Mucosa of gallbladder (tissue), 1 donor: ENCODE results near the gene MATN4. TPM values are rescaled to one million over a fixed set of nuclear protein-coding genes. Genes with fewer than 3 reads are reported as not detected.

ENCODE experiments used
- DNase-seq: peaks from one replicate; pipeline ENCODE4 v3.0.0-alpha.2; 2020; ENCODE audit warnings: low spot score
- total RNA-seq: library from RNA; stranded (reverse); gene quantifications from one replicate; pipeline ENCODE4 v1.2.1, GENCODE V29; 2021
- donor health status: DM: no; HTN: no; CAD: no.

MATN4 gene
- total RNA-seq, 1 donor from 2014 or later, result 0.09 TPM

DNA sequence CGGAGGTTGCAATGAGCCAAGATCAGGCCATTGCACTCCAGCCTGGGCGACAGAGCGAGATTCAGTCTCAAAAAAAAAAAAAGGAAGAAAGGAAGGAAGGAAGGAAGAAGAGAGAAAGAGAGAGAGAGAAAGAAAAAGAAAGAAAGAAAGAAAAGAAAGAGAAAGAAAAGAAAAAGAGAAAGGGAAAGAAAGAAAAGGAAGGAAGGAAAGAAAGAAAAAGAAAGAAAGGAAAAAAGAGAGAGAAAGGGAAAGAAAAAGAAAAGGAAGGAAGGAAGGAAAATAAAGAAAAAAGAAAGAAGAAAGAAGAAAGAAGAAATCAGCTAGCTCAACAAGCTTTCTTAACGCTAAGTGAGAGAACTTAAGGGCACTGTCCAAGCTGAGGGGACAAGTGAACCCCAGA, 7.6 kb upstream of the MATN4 start:
- DNase-seq, result no peak

DNA sequence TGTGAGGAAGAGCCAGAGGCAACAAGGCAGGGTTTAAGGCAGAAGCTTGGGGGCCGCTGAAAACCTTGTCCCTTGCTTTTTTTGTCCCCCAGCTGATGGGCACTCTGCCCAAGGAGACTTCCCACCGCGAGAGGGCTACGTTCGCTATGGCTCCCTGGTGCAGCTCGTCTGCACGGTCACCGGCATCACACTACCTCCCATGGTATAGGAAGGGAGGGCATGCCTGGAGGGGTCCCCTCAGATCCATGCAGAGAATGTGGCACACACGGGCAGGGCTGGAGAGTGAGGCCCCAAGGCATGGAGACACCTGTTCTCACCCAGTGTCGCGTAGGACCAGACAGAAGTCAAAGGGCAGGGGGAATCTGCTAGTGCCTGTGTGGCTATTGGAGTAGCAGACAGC, 5.8 kb upstream of the MATN4 start:
- DNase-seq, result no peak

DNA sequence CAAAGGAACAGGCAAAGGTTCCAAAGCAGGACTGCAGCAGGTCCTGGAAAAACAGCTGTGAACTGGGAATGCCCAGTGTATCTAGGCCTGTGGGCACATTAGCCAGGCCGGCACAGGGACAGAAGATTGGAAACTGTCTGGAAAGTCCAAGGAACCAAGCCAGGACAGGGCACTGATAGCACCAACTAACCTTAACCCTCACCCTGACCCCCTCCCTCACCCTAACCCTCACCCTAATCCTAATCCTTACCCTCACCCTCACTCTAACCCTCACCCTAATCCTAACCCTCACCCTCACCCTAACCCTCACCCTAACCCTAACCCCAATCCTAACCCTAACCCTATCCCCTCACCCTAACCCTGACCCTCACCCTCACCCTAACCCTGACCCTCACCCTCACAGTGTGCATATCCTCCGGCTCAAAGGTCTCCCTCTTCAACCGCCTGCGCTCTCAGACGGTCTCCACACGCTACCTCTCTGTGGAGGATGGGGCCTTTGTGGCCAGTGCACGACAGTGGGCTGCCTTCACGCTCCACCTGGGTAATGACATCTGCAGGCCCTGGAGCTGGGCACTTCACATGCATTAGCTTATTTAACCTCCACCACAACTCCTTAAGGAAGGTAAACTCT, 5.1 kb upstream of the MATN4 start:
- no peak for DNase-seq

DNA sequence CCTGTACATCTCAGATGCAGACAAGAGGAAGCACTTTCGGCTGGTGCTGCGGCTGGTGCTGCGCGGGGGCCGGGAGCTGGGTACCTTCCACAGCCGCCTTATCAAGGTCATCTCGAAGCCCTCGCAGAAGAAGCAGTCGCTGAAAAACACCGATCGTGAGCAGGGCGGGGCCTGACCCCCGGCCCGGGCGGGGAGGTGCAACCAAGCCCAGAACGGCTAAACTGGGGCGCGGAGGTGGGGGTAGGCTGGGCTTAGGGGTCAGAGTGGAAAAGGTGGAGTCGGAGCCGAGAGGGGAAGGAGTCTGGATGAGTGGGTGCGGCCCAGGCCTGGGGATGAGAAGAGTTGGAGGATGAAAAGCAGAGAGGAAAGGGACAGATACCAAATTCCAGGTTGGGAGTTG, 4.1 kb upstream of the MATN4 start:
- DNase-seq, result no peak

DNA sequence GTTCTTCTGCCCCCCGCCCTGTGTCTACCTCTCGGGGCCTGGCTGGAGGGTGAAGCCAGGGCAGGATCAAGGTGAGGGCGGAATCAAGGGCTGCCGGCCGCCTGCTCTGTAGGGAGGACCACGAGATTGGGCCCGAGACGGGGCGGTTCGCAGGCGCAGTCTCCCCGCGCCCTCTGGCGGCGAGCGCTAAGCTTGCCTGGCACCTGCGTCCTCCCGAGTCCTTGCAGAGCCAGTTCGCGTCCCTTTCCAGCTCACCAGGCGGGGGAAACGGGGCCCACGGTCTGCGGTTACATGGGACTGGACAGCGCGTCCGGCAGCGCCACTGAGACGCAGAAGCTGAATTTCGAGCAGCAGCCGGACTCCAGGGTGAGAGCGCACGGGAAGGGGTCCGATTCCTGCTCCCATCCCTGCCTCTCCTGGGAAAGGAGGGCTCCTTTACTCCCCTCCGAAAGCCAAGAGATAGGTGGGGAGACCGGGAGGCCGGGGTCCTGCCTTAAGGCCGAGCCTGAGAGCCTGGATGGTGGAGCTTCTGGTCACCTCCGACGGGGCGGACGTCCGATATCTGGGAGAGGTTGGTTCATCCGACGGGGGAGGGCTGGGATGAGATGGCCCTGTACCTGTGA, 3.6 kb upstream of the MATN4 start:
- DNase-seq, result peak; percentile 32

DNA sequence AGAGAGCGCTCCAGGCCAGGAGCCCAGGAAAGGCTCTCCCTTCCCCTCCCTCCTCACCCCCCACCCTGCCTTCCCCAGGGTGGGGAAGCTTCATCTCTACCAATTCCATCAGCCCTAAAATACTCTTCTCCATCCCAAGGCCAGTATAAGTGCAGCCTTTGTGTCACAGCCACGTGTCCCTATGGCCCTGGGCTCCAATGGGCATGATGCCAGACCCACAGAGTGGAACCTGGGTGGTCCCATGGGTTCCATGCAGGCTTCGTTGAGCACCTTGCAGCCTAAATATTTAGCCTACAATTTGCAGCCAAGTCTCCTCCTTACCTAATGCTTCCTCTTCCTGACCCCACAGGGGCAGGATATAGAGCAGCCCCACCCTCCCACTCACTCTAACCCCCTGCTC, 976 bp upstream of the MATN4 start:
- DNase-seq, result no peak

DNA sequence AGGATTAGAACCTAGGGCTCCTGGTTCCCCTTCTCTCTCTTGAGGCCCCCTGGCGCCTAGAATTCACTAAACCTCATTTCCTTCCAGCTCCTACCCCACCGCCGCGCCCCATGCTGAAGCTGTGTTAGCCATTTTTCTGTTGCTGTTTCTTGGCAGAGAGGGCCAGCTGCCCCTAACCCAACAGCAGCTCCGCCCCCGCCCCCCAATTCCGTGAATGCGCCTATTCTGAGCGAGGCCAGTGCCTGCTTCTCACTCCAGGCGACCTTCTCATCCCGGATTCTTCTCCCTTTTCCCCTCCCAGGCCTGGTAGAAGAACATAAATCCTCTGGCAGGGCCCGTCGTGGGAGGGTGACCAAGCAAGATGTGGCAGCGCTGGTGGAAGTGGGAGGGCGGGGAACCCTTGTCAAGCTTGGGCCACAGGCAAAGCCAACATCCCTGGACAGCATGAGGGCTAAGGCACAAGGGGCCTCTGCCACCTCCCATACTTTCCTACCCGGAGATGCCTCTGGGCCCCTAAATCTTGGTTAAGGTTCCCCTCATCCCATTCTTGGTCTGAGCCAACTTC, 941 bp downstream of the MATN4 start:
- no peak for DNase-seq

DNA sequence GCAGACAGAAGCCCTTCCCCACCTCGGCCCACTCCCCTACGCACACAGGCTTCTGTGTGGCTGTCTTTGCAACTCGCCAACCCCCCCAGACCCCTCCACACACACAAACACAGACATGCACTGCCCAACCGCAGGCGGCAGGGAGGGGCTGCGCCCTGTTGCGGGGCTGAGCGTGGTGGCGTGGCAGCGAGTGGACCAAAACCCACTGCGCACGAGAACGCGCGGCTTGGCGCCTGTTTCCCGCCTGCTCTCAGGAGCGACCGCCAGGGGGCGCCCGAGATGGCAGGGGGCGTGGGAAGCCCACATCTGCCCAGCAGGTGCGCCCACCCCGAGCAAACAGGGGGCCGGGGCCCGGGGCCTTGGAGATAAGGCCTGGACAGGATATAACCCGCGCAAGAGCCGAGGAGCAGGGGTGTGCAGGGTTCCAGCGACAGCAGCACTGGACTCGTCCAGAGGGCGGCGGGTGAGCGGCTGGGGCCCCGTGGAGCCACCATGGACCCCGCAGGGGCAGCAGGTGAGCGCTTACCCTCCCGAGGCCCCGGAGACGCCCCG, 1.6 kb downstream of the MATN4 start, which contains the start of gene RBPJL:
Gene RBPJL, plus strand, starts transcription at position 410 of the 552 bp plus-strand sequence. Its CDS starts 83 bp downstream, at position 493.
- DNase-seq, result no peak

DNA sequence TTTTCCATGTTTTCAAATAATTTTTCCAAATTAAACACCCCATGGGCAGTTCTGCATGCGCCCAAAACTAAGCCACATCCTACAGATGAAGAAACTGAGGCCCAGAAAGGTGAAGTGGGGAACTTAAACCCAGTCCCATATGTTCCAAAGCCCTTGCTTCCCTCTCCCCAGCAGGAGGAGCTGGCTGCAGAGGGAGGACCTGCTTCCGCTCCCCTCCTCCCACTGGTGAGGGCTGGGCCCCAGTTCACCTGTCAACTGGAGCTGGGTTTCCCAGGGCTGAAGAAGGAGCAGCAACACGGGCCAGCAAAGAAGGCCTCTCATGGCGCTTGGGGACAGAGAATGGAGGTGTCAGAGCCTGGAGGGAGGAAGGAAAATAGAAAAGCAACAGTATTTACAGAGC, 2.8 kb downstream of the MATN4 start:
- DNase-seq, result no peak

DNA sequence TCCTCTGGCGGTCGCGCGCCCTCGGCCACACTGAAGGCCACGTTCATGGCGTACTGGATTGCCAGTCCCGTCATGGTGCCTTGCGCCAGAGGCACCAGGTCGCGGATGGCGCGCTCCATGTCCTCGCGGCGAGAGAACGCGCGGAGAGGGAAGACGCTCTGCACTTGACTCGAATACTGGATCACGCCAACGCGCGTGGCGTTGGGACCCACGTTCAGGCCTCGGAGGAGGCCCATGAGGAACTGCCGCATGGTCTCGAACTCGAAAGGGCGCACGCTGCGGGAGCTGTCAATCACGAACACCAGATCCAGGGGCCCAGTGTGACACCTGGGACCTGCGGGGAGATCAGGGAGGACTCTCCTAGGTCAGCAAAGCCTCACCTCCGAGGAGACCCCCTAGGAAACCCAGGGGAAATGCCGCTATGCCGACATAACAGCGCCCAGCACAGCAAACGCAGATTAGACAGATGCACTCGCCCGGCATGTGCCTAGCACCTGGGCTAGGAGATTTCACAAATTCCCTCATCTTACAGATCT, 3.6 kb downstream of the MATN4 start:
- no peak for DNase-seq

DNA sequence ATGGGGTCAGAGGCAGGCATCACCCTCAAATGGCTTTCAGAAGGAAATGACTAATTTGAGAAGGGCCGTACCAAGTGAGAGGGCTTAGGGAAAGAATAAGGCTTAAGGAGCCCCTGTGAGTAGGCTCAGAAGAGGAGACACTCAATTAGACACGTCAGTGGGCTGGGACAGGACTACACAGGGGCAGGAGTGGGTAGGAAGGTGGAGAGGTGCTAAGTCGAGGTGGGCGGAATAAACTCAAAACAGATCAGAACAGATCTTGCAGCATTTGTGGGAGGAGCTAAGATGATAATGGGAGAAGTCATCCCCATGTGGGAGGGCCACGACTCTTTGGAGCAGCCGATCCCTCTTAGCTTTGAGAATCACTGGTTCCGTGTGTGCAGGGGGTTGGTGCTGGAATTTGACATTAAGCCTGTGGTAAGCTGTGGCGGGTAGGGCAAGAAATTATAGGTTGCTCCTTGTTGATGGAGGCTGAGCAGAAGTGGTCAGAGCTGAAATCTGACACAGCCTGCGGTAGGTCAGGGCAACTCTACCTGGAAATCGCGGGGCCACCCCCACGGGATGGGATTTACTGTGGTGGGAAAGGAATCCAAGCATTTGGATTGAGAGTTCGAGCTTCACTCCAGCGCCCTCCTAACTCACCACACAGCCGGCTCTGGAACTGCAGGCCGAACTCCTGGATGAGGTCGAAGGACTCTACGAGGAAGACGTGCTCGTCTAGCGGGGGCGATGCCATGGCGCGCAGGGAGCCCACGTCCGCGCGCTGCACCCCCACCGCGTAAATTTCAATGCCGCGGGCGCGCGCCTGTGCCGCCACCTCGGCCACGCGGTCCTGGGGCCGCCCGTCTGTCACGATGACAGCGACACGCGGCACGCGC, 4.3 kb downstream of the MATN4 start:
- DNase-seq, result no peak

DNA sequence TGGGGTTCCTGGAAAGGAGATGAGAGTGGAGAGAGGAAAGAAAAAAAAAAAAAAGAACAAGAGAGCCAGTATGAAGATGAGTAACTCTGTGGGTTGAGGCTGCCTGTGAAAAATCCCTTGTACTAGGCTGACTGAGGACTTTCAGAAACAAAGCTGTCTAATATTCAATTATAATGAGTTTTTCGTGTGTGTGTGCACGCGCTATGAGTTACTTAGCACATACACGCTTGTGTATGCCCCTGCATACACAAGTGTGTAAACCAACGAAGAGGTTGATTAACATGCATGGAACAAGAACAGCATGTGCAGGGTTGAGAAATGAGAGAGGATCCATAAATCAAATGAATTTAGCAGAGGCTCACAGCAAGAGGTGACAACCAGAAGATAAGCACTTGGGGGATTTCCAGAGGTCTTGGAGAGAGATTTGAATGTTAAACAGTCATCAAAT, 6.3 kb downstream of the MATN4 start:
- no peak for DNase-seq

DNA sequence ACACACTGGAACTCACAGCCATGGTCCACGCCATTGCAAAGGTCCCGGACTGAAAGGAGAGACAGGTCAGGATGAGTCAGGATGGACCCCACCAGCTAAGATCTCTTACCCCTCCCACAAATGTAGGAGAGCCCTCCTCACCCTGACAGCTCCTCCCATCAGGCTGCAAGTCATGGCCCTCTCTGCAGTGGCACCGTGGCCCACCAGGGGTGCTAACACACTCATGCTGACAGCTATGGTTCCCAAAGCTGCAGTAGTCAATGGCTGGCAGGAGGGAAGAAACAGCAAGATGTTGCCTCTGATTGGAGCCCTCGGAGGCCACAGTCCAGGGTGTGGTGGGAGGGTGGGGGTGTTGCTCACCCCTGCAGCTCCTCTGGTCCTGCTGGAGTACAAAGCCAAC, 7.1 kb downstream of the MATN4 start:
- DNase-seq, result no peak

DNA sequence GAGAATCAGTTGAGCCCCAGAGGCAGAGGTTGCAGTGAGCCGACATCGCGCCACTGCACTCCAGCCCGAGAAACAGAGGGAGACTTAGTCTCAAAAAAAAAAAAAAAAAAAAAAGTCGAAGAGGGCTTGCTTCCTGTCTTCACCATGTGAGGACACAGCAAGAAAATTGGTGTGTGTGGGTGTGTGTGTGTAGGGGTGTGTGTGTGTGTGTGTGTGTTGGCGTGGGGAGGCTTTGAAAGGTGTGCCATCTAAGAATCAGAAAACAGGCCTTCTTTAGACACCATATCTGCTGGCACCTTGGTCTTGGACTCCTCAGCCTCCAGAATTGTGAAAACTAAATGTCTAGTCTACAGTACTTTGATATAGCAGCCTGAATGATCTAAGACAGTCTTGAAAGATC, 8.3 kb downstream of the MATN4 start:
- DNase-seq, result no peak

DNA sequence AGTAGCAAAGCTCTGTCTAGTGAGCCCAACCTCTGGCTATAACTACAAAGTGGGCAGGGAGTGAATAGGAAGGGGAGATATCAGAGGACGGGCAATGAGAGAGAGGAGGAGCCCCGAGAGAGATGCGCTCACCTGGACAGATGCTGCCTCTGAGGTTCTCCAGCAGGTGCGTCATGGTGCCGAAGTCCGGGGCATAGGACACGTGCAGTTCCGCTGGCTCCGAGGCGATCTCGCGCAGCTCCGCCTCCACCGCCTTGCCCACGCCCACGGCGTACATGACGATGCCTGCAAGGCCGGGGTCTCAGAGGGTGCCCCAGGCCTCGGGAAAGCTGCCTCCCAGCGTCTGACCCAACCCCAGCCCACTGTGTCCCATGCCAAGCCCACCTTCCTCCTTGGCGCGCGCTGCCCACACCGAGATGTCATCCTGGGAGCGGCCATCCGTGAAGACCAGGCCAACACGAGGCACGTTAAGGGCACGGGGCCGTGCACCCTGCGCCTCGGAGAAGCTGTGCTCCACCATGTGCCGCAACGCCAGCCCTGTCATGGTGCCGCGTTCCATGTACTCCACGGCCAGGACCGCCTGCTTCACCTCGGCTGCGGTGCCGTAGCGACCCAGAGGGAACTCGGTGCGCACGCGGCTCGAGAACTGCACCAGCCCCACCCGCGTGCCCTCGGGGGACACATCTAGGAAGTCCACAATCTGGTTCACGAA, 10.2 kb downstream of the MATN4 start:
- DNase-seq, result no peak

DNA sequence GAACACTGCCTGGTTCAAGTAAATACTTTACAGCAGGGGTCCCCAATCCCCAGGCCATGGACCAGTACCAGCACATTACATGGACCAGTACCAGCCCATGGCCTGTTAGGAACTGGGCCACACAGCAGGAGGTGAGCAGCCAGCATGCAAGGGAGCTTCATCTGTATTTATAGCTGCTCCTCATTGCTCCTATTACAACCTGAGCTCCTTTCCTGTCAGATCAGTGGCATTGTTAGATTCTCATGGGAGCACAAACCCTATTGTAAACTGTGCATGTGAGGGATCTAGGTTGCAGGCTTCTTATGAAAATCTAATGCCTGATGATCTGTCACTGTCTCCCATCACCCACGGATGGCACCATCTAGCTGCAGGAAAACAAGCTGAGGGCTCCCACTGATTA, 13.4 kb downstream of the MATN4 start:
- DNase-seq, result no peak

DNA sequence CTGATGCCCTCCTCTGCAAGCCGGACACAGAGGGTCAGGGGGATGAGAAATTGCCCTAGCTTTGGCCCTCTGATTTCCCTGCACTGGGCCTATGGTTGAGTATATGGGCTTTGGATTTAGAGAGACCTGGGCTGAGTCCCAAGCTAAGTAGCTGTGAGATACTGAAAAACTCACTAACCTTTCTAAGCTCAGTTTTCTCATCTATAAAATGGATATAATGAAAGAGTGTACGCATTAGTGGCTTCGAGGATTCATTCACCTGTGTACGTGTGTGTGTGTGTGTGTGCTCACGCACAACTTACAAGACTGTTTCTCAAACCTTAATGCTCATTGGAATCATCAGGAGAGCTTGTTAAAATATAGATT, 14.1 kb downstream of the MATN4 start:
- no peak for DNase-seq

DNA sequence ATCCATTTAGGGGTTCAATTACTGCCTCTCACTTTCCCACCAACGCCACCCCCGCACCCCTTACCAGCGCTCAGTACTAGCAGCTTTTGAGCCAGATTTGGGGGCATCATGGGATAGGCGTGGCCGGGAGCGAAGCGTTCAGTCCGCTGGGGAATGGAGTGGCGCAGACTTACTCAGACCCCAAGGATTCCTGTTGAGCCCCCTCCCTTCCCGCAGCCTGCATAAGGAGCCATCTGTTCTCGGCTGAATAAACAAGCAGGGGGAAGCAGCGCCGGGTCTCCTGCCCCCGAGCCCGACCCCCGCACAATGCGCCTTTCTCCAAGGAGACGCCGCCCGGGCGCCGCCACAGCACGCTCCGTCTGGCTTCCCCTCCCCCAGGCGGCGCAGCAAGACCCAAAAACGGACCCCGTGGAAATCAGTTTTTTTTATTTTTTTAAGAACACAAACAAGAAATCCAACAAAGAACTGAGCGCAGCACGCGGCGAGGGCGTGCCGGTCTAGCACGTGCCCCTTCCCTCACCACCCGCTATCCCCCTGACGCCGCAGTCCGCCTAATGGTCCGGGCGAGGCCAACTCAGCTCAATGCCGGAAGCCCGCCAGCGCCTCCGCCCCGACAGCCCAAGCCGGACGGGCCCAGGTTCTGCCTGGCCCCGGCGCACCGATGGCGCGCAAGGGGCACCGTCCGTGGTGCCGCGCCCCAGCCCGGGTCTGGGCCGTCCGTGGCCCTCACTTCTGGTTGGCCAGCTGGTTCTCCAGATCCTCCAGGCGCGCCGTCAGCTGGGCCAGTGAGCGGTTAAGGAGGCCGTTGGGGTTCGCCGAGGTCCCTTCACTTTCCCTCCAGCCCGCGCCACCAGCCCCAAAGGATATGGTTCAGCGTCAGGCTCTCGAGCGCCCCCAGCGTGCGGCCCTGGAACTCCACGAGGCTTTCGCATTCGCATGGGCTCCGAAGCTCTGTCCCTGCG, 14.8 kb downstream of the MATN4 start:
- peak; percentile 80 for DNase-seq

DNA sequence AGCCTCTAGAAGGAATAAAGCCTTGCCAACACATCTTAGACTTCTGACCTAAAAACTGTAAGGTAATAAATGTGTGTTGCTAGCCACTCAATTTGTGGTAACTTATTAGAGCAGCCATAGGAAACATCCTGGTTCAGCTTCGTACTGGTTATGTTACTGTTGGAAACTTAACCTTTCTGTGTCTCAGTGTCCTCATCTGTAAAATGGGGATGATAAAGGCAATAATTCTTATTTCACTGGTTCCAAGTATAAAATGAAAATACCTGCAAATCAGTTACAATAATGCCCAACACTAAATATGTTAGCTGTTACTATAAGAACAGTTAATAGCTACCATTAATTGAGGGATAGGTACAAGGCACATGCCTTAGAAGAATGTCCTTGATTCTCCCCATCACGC, 15.8 kb downstream of the MATN4 start:
- no peak for DNase-seq

DNA sequence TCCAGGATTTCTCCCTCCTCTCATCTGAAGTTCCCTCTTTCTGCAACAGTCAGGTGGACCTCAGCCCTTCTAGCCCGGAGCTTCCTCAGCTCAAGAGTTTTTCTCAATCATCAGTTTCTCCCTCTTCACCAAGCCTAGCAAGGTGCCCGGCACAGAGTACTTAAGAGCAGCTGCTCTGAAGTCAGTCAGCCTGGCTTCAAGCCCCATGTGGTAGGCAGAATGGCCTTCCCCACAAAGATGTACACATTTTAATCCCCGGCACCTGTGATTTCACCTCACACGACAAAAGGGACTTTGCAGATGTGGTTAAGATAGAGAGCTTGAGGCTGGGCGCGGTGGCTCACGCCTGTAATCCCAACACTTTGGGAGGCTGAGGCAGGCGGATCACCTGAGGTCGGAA, 16.6 kb downstream of the MATN4 start:
- DNase-seq, result no peak
